Endothelial cell of umbilical vein (primary cell): ENCODE data around the gene NRP2. TPM values are rescaled to one million over a fixed set of nuclear protein-coding genes. Genes with fewer than 3 reads are reported as not detected.

Source experiments
- BruUV-seq: library from RNA; stranded (reverse); fragments of 400-500 nt; replicated peaks from 2 replicates; lab custom pipeline; 2021; lab: Mats Ljungman, UMichigan
- CTCF ChIA-PET: fragments of 300-600, 350-600 bp; sonication (Branson Sonifier 250); formaldehyde crosslinking; loops from one replicate; lab custom pipeline; 2021; ENCODE audit warnings: antibody characterized with exemption, inconsistent platforms; lab: Charles Lee
- POLR2A ChIA-PET: fragments of 300-600, 350-600 bp; sonication (Branson Sonifier 250); formaldehyde crosslinking; loops from one replicate; lab custom pipeline; 2021; ENCODE audit warnings: antibody characterized with exemption, inconsistent platforms; lab: Charles Lee
- DNase-seq: peaks from one replicate; pipeline ENCODE4 v3.0.0-alpha.2; 2011; ENCODE audit warnings: low read depth, low spot score
- FAIRE-seq: peaks from 2 replicates; lab custom pipeline; 2011; peaks lifted over from hg19 to GRCh38; lab: Jason Lieb, UNC
- H2AFZ ChIP-seq: 2 replicates; pipeline ENCODE4 v1.6.0; 2012; ENCODE audit warnings: low read depth, low read length, control low read depth, inconsistent platforms
- H3K27ac ChIP-seq: 2 replicates; pipeline ENCODE4 v1.5.1; 2011; ENCODE audit warnings: low read depth, mild to moderate bottlenecking, control low read depth, low read length, moderate library complexity; ENCODE audit not compliant: insufficient read depth
- H3K27me3 ChIP-seq, 2 experiments: 2 replicates each; pipeline versions ENCODE4 v1.6.0 to v1.6.1; 2011; ENCODE audit warnings: low read length in 2 of 2, mixed read lengths in 1 of 2; ENCODE audit not compliant: control insufficient read depth in 2 of 2, insufficient read depth in 2 of 2
- H3K36me3 ChIP-seq, 2 experiments: 2 replicates in 1 of 2; 3 replicates in 1 of 2; pipeline ENCODE4 v1.5.1; 2011; ENCODE audit warnings: low read length in 2 of 2, mild to moderate bottlenecking in 1 of 2, moderate library complexity in 1 of 2; ENCODE audit not compliant: control insufficient read depth in 2 of 2, insufficient read depth in 2 of 2; ENCODE audit errors: extremely low read depth in 1 of 2
- H3K4me1 ChIP-seq: 3 replicates; pipeline ENCODE4 v1.5.1; 2011; ENCODE audit warnings: mild to moderate bottlenecking, low read length; ENCODE audit not compliant: control insufficient read depth, insufficient read depth; ENCODE audit errors: extremely low read depth
- H3K4me2 ChIP-seq: 2 replicates; pipeline ENCODE4 v1.6.1; 2011; ENCODE audit warnings: low read length, control low read depth, mixed read lengths; ENCODE audit not compliant: insufficient read depth
- H3K4me3 ChIP-seq, 3 experiments: fragments of 200-600 bp in 1 of 3; sonication (generic), shearing (Covaris generic) in 1 of 3; replicated peaks in 1 of 3; 2 replicates each; pipeline ENCODE4 v1.5.1; 2011 to 2016; ENCODE audit warnings: control low read depth in 3 of 3, low read length in 3 of 3, mild to moderate bottlenecking in 2 of 3, inconsistent platforms in 1 of 3, low read depth in 1 of 3, moderate library complexity in 1 of 3; ENCODE audit not compliant: insufficient read depth in 1 of 3
- H3K79me2 ChIP-seq: 2 replicates; pipeline ENCODE4 v1.6.0; 2012; ENCODE audit warnings: low read length, inconsistent platforms; ENCODE audit not compliant: control insufficient read depth, insufficient read depth
- H3K9ac ChIP-seq: replicated peaks from 2 replicates; pipeline ENCODE3; 2011; ENCODE audit warnings: low read length, control low read depth; ENCODE audit not compliant: insufficient read depth; ENCODE audit errors: extremely low read depth
- H3K9me1 ChIP-seq: replicated peaks from 3 replicates; pipeline ENCODE4 v1.6.0; 2011; ENCODE audit warnings: mild to moderate bottlenecking, low read length; ENCODE audit not compliant: control insufficient read depth, insufficient read depth; ENCODE audit errors: extremely low read depth
- H3K9me3 ChIP-seq: replicated peaks from 2 replicates; pipeline ENCODE4 v1.5.1; 2012; ENCODE audit warnings: low read length, inconsistent platforms; ENCODE audit not compliant: control insufficient read depth, insufficient read depth
- H4K20me1 ChIP-seq: replicated peaks from 2 replicates; pipeline ENCODE3; 2011; ENCODE audit warnings: mild to moderate bottlenecking, low read length; ENCODE audit not compliant: control insufficient read depth, insufficient read depth; ENCODE audit errors: extremely low read depth
- EZH2 ChIP-seq: IDR thresholded peaks from 2 replicates; pipeline ENCODE4 v1.6.1; 2012; ENCODE audit warnings: borderline replicate concordance, low read depth, mild to moderate bottlenecking, moderate library complexity, low read length, inconsistent platforms; ENCODE audit not compliant: severe bottlenecking
- FOS ChIP-seq: IDR thresholded peaks from 2 replicates; pipeline ENCODE4 v1.6.1; 2011; ENCODE audit warnings: mild to moderate bottlenecking, low read length, moderate library complexity, borderline replicate concordance; ENCODE audit not compliant: insufficient read depth
- GATA2 ChIP-seq: IDR thresholded peaks from 2 replicates; pipeline ENCODE4 v1.7.0; 2011; ENCODE audit warnings: low read depth, mild to moderate bottlenecking, moderate library complexity, mixed read lengths, low read length; ENCODE audit not compliant: insufficient read length, insufficient read depth
- JUN ChIP-seq: IDR thresholded peaks from 2 replicates; pipeline ENCODE4 v1.6.1; 2011; ENCODE audit warnings: borderline replicate concordance, low read depth; ENCODE audit not compliant: insufficient read length, insufficient read depth
- MYC ChIP-seq: IDR thresholded peaks from one replicate; pipeline ENCODE4 v1.6.1; 2011; ENCODE audit warnings: mild to moderate bottlenecking, low read depth, low read length
- POLR2A ChIP-seq: IDR thresholded peaks from 2 replicates; pipeline ENCODE4 v1.6.1; 2012; ENCODE audit warnings: low read depth, mild to moderate bottlenecking, control low read depth, low read length
- POLR2AphosphoS5 ChIP-seq: IDR thresholded peaks from 2 replicates; pipeline ENCODE4 v1.6.1; 2012; ENCODE audit warnings: low read depth, mild to moderate bottlenecking, control low read depth, low read length, moderate library complexity; ENCODE audit not compliant: insufficient read depth
- dilution Hi-C: fragments of 300-500 bp; cut with MboI; formaldehyde crosslinking; loops from one replicate; pipeline ENCODE4 v1.15.0; 2019; ENCODE audit warnings: low sequenced_read_pairs; ENCODE audit not compliant: extremely low pct_ligation_motif_present
- intact Hi-C: fragments of 100-400 bp; cut with micrococcal nuclease; formaldehyde crosslinking; loops from one replicate; pipeline ENCODE4 v1.10.0; 2022
- polyA plus RNA-seq, 4 experiments: library from polyadenylated mRNA; depleted of rRNA in 3 of 4; stranded (reverse) in 3 of 4; unstranded in 1 of 4; fragments of >200 nt; gene quantifications; 2 replicates each; pipeline versions ENCODE4 v1.2.1 to v1.2.3, GENCODE V29; 2011 to 2012; ENCODE audit warnings: missing spikeins in 1 of 4
- total RNA-seq: library from RNA; stranded (reverse); gene quantifications from 2 replicates; pipeline ENCODE4 v1.2.3, GENCODE V29; 2021
- TF ChIP-seq, protein P1 (sequence below), 2 donors: IDR thresholded peaks; 1 replicate in 1 of 2; 2 replicates in 1 of 2; pipeline ENCODE4 v1.5.1; 2011; ENCODE audit warnings: low read length in 2 of 2, mild to moderate bottlenecking in 2 of 2, moderate library complexity in 2 of 2, control low read depth in 1 of 2, inconsistent platforms in 1 of 2, low read depth in 1 of 2; ENCODE audit not compliant: insufficient read depth in 1 of 2; ENCODE audit errors: extremely low read depth in 1 of 2
- TF ChIP-seq, protein P2 (sequence below): IDR thresholded peaks from 2 replicates; pipeline ENCODE4 v1.6.1; 2011; ENCODE audit not compliant: insufficient read depth, insufficient read length

NRP2 gene
- total and polyA plus RNA-seq, 2 donors (not counting 3 experiments of a cell fraction or from before 2014, with no cell fraction given), result 160 to 240 TPM

DNA sequence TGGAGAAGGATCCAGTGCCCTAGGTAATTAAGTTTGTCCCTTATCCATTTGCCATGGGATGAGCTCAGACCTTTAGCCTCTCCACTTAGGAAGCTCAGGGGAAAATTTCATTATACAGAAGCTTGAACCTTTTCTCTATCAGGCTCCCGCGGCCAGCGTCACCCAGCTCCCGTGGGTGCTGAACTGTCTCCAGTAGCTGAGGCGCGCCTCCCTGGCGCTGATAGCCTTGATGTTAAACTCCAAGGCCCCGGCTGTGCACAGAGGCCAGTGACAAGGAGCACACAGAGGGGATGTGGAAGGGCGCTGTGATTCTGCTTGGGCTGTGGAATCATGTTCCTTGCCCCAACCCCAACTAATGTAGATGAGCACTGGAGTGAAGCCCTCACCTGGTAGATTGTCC lies 50.8 kb downstream of the NRP2 start:
- H2AFZ ChIP-seq, result no peak overlapping the region
- POLR2A ChIA-PET, result no interaction called here
- no peaks in the 10 kb centered on the region for H3K9me3 ChIP-seq
- intact Hi-C loops (no loop called here), dilution Hi-C loops (no loop called here)
- no peak overlapping the region for H3K27ac ChIP-seq
- H3K4me1 ChIP-seq, result peaks cover 26% of the 10 kb centered on the region
- H3K36me3 ChIP-seq, result peaks cover 20 to 56% of the 10 kb centered on the region in 2 experiments
- FAIRE-seq (no peak), DNase-seq (no peak)
- TF ChIP-seq, protein P1, sequence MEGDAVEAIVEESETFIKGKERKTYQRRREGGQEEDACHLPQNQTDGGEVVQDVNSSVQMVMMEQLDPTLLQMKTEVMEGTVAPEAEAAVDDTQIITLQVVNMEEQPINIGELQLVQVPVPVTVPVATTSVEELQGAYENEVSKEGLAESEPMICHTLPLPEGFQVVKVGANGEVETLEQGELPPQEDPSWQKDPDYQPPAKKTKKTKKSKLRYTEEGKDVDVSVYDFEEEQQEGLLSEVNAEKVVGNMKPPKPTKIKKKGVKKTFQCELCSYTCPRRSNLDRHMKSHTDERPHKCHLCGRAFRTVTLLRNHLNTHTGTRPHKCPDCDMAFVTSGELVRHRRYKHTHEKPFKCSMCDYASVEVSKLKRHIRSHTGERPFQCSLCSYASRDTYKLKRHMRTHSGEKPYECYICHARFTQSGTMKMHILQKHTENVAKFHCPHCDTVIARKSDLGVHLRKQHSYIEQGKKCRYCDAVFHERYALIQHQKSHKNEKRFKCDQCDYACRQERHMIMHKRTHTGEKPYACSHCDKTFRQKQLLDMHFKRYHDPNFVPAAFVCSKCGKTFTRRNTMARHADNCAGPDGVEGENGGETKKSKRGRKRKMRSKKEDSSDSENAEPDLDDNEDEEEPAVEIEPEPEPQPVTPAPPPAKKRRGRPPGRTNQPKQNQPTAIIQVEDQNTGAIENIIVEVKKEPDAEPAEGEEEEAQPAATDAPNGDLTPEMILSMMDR (IDR thresholded peaks at IDR 0.05; ENCODE audit: extremely low read depth in 1 of 2, insufficient read depth in 1 of 2, low read depth in 1 of 2, low read length in 2 of 2), result no peak
- TF ChIP-seq, protein P2, sequence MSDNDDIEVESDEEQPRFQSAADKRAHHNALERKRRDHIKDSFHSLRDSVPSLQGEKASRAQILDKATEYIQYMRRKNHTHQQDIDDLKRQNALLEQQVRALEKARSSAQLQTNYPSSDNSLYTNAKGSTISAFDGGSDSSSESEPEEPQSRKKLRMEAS, result no peak
- no peak for TF ChIP-seq JUN
- no peak for TF ChIP-seq EZH2
- TF ChIP-seq POLR2A, result no peak
- no peak for TF ChIP-seq FOS
- TF ChIP-seq MYC, result no peak
- TF ChIP-seq POLR2AphosphoS5, result no peak
- TF ChIP-seq GATA2, result no peak
- H3K4me2 ChIP-seq, result no peak overlapping the region
- H4K20me1 ChIP-seq, result no peaks in the 10 kb centered on the region
- H3K79me2 ChIP-seq, result no peaks in the 10 kb centered on the region
- no peaks in the 10 kb centered on the region for H3K9me1 ChIP-seq
- BruUV-seq, result no TSS peak
- H3K4me3 ChIP-seq, result no peak overlapping the region
- H3K9ac ChIP-seq, result no peak overlapping the region
- no peaks in the 10 kb centered on the region for H3K27me3 ChIP-seq
- CTCF ChIA-PET, result interaction anchor here (1.4 to 1.5 kb wide), 2 partner anchors 12 to 34 kb away, joined by 3 to 5 read pairs; no protein-coding TSS in a partner anchor
